Measurements from ENCODE around the gene JADE1.

JADE1 gene

DNA sequence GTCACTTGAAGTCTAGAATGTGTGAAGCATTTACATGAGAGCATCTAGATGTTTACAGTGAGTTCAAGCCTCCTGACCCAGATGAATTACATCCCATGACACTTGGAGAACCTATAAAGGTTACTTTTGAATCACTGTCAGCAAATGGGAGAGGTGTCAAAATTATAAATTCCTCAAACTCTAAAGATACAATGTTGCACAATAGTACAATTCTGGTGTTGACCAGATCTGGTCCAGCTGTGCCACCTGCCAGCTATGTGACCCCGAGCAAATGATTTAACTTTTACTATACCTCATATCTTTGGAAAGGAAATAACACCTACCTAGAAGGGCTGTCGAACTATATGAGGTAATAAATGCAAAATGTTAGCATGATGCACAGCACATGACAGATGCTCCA, 69.8 kb downstream of the JADE1 start:
- DNase-seq, result no peak

DNA sequence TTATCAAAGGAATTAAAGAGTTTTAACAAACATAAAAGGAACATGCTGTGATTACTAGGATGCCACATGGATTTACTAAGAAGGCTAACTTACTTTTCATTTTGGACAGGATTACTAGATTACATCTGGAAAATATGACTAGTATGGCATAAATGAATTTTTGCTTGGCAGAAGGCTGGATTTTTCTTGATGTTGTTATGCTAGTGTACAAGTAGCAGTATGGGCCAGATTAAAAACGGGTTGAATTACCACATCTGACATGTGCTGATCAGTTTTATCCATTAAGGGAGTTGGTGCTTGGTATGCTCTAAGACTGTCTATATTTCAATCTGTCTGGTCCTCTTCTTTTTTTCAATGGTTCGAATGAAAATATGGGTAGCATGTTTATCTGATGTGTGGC, 70.5 kb downstream of the JADE1 start:
- DNase-seq, result no peak

DNA sequence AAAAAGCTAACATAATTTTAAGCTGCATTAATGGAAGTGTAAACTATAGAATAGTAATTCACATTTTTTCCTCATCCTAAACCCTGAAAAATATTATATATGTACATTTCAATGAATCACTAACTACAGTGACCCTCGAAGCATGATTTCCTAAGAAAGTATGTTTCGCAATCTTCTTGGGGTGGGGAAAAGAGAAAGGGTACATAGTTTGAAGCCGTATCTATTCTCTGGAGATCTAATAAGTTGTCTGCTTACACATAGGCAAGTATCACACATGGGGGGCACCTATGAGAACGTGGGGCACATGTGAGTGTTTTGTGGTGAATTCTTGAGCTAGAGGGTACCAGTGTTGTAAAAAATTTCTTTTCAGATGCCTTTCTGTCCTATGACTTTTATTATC, 71.2 kb downstream of the JADE1 start:
- DNase-seq, result no peak

DNA sequence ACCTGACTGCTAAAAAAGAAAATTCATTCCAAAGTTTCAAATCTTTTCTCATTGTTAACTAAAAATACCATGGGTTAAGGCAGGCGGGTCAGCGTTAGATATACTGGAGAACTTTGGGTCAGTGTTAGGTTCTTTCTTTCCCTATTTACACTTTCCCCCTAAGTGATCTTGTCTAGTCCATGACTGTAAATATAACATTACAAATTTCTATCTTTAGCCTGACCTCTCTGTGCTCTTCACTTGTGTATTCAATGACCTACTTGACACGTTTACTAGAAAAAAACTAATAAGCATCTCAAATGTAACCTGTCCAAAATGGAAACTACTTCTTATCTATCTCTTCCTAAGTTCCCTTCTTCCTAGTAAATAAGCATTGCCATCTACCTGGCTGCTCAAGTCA, 95.3 kb downstream of the JADE1 start:
- DNase-seq, result no peak

DNA sequence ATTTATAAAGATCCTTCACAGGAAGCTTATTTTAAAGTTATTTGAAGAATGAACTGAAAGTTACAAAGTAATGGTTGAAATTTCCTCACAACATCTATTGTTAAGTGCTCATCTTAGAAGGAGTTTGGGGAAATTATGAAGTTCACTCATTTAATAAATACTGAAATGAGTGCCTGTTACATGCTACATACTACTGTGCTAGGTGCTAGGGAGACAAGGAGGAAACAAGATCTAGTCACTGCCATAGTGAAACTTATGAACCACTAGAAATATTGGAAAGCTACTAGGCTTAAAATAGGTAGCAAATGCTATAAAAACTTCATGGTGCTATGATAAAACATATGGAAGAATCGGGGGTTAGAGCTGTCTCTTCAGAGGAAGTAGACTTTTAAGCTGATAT, 97.1 kb downstream of the JADE1 start:
- DNase-seq, result no peak

DNA sequence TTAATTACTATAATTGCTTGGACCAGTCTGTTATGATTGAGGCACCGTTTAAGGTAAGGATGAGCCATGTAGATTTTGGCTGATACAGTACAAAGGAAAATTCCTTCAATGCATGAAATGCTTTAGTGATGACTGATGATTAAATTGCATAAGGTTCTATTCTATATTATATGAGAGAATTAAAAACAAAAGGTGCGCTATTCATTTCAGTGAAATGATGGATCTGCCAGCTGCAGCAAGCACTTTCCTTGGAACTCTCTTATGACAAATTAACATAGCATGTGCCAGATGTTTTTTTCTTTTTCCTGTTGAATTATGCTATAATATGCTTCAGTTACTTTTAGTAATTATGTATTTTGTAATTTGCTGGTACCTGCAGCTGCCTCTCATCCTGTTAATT, 98.5 kb downstream of the JADE1 start:
- no peak for DNase-seq

DNA sequence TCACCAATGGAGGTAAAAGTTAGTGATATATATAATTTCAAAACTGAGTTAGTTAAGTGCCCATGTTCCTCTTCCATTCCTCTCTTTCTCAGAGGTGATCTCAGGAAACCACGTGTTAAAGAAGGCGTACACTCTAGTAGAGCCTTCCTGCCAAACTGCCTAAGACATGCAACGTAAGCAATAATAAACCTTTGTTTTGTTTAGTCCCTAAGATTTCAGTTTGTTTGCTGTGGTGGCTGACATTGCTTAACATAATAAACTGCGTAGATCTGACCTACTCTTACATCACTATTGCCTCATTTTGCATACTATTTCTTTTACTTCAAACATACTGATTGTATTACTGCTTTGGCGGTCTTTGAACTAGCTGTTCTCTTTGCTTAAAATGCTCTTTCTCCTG, 99.2 kb downstream of the JADE1 start:
- no peak for DNase-seq

DNA sequence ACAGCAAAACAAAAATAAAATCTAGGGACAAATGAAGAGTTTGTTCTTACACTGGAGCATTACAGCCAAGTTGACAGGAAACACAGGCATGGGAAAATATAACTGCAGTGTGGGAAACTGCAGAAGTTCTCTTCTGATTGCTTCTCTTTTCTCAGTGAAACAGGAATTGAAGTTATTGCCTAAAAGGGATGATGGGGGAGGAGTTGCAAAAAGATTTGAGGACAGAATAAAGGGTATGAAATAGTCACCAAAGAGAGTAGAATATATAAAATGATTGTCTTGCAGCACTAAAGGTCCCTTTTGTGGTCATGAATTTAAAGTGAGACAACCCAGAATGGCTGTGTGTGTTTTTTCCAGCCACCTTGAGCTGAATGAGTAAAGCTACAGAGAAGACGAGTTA, 103.7 kb downstream of the JADE1 start:
- no peak for DNase-seq

DNA sequence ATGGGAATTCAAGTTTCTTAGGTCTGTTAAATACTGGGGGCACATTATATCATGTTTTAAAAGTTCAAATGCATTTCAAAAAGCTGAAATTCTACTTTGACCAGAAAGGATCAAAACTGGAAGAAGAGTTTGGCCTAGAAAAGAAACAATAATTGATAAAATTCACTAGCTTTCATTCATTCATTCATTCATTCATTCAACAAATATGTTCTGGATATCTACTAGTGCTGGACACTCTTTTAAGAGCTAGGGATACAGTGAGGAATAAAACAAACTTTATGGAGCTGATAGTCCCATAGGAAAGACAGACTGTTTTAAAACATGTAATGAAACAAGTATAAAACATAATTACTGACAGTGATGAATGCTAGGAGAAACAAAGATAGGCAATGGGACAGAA, 106.0 kb downstream of the JADE1 start:
- no peak for DNase-seq

DNA sequence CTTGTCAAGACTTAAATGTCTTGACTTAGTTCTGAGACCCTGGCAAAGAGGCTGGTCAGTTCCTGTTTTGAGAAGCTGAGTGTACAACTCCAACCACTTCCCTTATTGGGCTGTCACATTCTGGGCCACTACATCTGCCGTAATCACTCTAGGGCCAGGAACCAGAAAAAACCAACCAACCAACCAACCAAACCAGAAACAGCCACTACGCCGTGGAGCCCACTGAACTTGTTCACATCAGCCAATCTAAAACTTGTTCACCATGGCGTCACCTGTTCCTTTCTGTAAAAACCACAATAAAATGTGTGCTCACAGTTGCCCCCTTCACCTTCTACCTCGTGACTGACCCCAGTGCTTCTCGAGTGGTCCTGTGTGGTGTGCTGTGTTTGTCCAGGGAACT, 107.3 kb downstream of the JADE1 start:
- no peak for DNase-seq

DNA sequence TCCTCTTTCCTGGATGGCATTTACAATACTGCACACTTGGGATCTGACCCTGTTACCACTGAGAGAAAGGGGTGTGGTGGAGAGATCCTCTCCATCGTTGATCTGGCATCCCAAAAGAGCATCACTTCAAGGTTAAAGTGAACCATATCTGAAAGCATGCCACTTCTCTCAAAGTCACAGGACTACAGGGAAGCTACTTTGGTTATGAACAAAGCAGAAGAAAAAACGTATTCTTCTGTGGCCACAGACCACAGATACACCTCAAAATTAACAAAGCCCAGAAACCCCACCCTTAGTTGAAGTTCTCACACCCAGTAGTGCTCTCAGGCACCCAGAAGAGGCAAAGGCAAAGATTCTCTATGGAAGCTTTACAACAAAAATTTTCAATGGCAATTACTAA, 108.3 kb downstream of the JADE1 start:
- no peak for DNase-seq

DNA sequence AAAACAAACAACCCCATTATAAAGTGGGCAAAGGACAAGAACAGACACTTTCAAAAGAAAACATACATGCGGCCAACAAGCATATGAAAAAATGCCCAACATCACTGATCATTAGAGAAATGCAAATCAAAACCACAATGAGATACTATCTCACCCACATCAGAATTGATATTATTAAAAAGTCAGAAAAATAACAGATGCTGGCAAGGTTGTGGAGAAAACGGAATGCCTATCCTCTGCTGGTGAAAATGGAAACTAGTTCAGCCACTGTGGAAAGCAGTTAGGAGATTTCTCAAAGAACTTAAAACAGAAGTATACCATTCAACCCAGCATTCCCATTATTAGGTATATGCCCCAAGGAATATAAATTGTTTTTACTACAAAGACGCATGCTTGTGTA, 112.5 kb downstream of the JADE1 start:
- no peak for DNase-seq

Data from activated effector memory CD4-positive, alpha-beta T cell treated with anti-CD3 and anti-CD28 coated beads, Interleukin-2, amount 50 U/mL, for 16 hours (primary cell).